MM.1S (cell line): Measurements from ENCODE around the gene ESPN.
"Not testable (repeated sequence)": the region's sequence is repeated elsewhere in the genome, so short reads cannot be mapped to it uniquely, and the experiment has no call there.

Source experiments
- CTCF ChIP-seq: fragments of 300-600 bp; sonication (generic); IDR thresholded peaks from 2 replicates; pipeline ENCODE4 v1.5.1; 2016; ENCODE audit warnings: antibody characterized with exemption, low read length, mixed read lengths
- EZH2 ChIP-seq: fragments of 300-600 bp; sonication (generic); optimal IDR thresholded peaks from 2 replicates; pipeline ENCODE3; 2017; ENCODE audit warnings: low read depth, mild to moderate bottlenecking, antibody characterized with exemption, low read length, mixed read lengths

- TF ChIP-seq CTCF = peak; percentile 15
- TF ChIP-seq EZH2 = not testable (repeated sequence)
Measured at GRCh38 chr1:6437012-6437700, 12.6 kb downstream of the ESPN start.
